Activated CD4-positive, alpha-beta T cell treated with anti-CD3 and anti-CD28 coated beads, Interleukin-2, amount 10 ng/mL, durations not matched to agents 24 days and 14 days (primary cell): ENCODE measurements around the gene FKBP5. TPM values are rescaled to one million over a fixed set of nuclear protein-coding genes. Genes with fewer than 3 reads are reported as not detected.
"Not testable (repeated sequence)": the region's sequence is repeated elsewhere in the genome, so short reads cannot be mapped to it uniquely, and the experiment has no call there.

ENCODE experiments used
- DNase-seq: peaks from one replicate; pipeline ENCODE4 v3.0.0; 2022
- H3K27ac Mint-ChIP-seq: one replicate; pipeline ENCODE4 v1.8.0; 2022; ENCODE audit warnings: mild to moderate bottlenecking, mixed read lengths
- H3K27me3 Mint-ChIP-seq: one replicate; pipeline ENCODE4 v1.8.0; 2022; ENCODE audit warnings: mixed read lengths
- H3K36me3 Mint-ChIP-seq: one replicate; pipeline ENCODE4 v1.8.0; 2022; ENCODE audit warnings: low read depth, mild to moderate bottlenecking, mixed read lengths
- H3K4me1 Mint-ChIP-seq: one replicate; pipeline ENCODE4 v1.8.0; 2021; ENCODE audit warnings: mixed read lengths
- H3K4me3 Mint-ChIP-seq: one replicate; pipeline ENCODE4 v1.8.0; 2022; ENCODE audit warnings: mild to moderate bottlenecking, moderate library complexity, mixed read lengths
- H3K9me3 Mint-ChIP-seq: one replicate; pipeline ENCODE4 v1.8.0; 2021; ENCODE audit warnings: mixed read lengths
- intact Hi-C: fragments of 100-400 bp; cut with micrococcal nuclease; formaldehyde crosslinking; loops from one replicate; pipeline ENCODE4 v1.15.1; 2023
- total RNA-seq: library from RNA; stranded (reverse); gene quantifications from 2 replicates; pipeline ENCODE4 v1.2.3, GENCODE V29; 2022

FKBP5 gene
- total RNA-seq, 1 donor from 2014 or later = 85.1 TPM

DNA sequence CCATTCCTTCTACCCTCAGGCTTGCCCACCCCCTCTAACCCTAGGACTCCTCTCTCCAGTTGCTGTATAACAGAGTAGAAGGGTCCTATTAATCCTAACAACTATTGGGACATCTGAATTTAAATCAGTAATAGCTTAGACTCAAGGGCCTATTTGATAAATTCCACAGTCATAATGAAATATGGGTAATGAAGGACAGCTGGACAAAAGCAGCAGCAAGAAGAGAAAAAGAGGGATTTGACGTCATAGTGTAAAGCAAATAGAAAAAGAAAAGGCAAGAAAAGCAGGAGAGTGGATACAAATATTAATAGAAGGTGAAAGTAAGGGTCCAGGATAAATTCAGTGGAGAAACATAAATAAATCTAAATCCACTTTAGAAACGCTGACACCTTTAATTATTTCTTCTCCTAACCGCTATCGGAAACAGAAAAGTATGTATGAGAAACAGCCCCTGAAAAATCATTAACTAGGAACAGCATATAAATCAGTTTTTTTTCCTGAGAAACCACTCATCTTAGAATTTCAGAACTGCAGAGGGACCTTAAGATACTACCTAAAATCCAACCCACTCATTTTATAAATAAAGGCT lies 12.8 kb downstream of the FKBP5 start:
- no peaks in the 10 kb centered on the region for H3K27me3 Mint-ChIP-seq
- intact Hi-C loops = no loop called here
- no peak for DNase-seq
- H3K36me3 Mint-ChIP-seq = peaks cover 31% of the 10 kb centered on the region
- peaks cover 53% of the 10 kb centered on the region for H3K4me1 Mint-ChIP-seq
- H3K9me3 Mint-ChIP-seq = no peaks in the 10 kb centered on the region
- H3K4me3 Mint-ChIP-seq = no peak overlapping the region
- no peak overlapping the region for H3K27ac Mint-ChIP-seq

- DNase-seq = peak; percentile 52
- Mint-ChIP-seq H3K4me1 (peaks cover 56% of the 10 kb centered on the region), H3K27me3 (no peaks in the 10 kb centered on the region), H3K4me3 (no peak overlapping the region), H3K27ac (no peak overlapping the region), H3K9me3 (no peaks in the 10 kb centered on the region), H3K36me3 (peaks cover 25% of the 10 kb centered on the region)
- intact Hi-C loops = no loop called here
Measured at GRCh38 chr6:35674594-35674993, 14.1 kb downstream of the FKBP5 start.

- intact Hi-C loops = no loop called here
- DNase-seq = peak; percentile 57
- Mint-ChIP-seq H3K4me1 (peaks cover 57% of the 10 kb centered on the region), H3K27ac (peak overlapping the region; percentile 78), H3K36me3 (peaks cover 18% of the 10 kb centered on the region), H3K27me3 (no peaks in the 10 kb centered on the region), H3K9me3 (no peaks in the 10 kb centered on the region), H3K4me3 (peak overlapping the region; percentile 22)
Measured at GRCh38 chr6:35673755-35674154, 15.0 kb downstream of the FKBP5 start.

DNA sequence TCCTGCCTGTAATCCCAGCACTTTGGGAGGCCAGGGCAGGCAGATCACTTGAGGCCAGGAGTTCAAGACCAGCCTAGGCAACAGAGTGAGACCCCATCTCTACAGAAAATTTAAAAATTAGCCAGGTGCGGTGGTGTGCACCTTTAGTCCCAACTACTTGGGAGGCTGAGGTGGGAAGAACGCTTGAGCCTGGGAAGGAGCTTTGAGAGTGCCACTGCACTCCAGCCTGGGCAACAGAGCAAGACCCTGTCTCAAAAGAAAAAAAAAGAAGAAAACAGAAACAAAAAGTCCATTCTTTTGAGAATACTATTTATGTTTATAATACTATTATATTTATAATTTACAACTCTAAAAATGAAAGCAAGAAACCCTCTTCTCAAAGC lies 15.4 kb downstream of the FKBP5 start:
- intact Hi-C loops, H3K4me3 Mint-ChIP-seq, H3K9me3 Mint-ChIP-seq, H3K27me3 Mint-ChIP-seq: not testable (repeated sequence)
- Mint-ChIP-seq H3K4me1 (peaks cover 54% of the 10 kb centered on the region), H3K27ac (peak overlapping the region; percentile 29), H3K36me3 (peaks cover 16% of the 10 kb centered on the region)
- DNase-seq = peak; percentile 52

DNA sequence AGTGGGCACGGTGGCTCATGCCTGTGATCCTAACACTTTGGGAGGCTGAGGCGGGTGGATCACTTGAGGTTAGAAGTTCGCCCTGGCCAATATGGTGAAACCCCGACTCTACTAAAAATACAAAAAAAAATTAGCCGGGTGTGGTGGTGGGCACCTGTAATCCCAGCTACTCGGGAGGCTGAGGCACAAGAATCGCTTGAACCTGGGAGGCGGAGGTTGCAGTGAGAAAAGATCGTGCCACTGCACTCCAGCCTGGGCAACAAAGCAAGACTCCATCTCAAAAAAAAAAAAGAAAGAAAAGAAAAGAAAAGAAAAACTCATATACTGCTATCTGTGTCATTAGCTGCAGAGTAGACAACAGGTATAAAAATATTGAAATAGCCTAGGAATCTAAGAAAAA lies 18.3 kb downstream of the FKBP5 start:
- peak overlapping the region; percentile 37 for H3K27ac Mint-ChIP-seq
- H3K36me3 Mint-ChIP-seq, H3K9me3 Mint-ChIP-seq, intact Hi-C loops, H3K27me3 Mint-ChIP-seq, H3K4me3 Mint-ChIP-seq, DNase-seq: not testable (repeated sequence)
- H3K4me1 Mint-ChIP-seq = peaks cover 42% of the 10 kb centered on the region

GRCh38 chr6:35669451-35670045 lies 19.2 kb downstream of the FKBP5 start:
- no peaks in the 10 kb centered on the region for H3K27me3 Mint-ChIP-seq
- peaks cover 8% of the 10 kb centered on the region for H3K36me3 Mint-ChIP-seq
- peak overlapping the region; percentile 57 for H3K4me3 Mint-ChIP-seq
- DNase-seq = no peak
- intact Hi-C loops = loop anchor here (1.0 to 2.0 kb wide), 6 partner anchors 12 to 67 kb away; no protein-coding TSS in a partner anchor
- peaks cover 35% of the 10 kb centered on the region for H3K4me1 Mint-ChIP-seq
- H3K27ac Mint-ChIP-seq = peak overlapping the region; percentile 73
- no peaks in the 10 kb centered on the region for H3K9me3 Mint-ChIP-seq

DNA sequence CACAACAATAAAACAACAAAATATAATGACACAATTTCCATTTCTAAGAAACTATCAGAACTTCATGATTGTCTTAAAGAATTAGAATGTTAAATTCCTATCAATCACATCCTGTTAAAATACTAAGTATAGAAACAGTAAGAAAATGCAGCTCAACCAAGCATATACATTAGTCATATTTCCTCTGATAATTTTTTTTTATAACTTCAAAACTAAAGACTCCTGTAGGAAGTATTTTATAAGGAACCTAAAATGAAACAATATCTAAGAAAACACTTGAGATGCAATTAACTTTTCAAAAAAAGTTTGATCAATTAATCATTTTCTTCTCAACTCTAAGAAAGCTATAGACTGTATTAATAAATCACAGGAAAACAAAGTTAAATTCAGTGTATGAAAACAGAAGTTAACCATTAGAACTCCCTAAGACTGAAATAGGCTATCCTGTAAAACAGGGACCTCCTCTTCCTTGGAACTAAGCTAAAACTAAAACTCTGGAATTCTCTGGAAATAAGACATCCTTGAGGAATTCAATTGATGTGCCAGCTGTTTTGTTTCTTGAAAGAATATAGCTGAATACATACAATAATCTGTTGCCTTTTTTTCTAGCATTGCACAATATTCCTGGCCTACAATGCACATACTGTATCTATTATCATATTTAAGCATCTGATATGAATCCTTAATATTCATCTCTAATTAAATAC lies 19.8 kb downstream of the FKBP5 start:
- Mint-ChIP-seq H3K36me3 (peaks cover 5% of the 10 kb centered on the region), H3K4me3 (peak overlapping the region; percentile 57), H3K27me3 (no peaks in the 10 kb centered on the region), H3K9me3 (no peaks in the 10 kb centered on the region), H3K27ac (peak overlapping the region; percentile 73), H3K4me1 (peaks cover 29% of the 10 kb centered on the region)
- intact Hi-C loops = loop anchor here (1.0 to 2.0 kb wide), 6 partner anchors 12 to 67 kb away; no protein-coding TSS in a partner anchor
- no peak for DNase-seq

- peak overlapping the region; percentile 94 for H3K27ac Mint-ChIP-seq
- peaks cover 25% of the 10 kb centered on the region for H3K4me1 Mint-ChIP-seq
- H3K36me3 Mint-ChIP-seq = peaks cover 5% of the 10 kb centered on the region
- no peaks in the 10 kb centered on the region for H3K9me3 Mint-ChIP-seq
- intact Hi-C loops = loop anchor here (2.0 kb wide), 4 partner anchors 19 to 65 kb away; no protein-coding TSS in a partner anchor
- peak overlapping the region; percentile 89 for H3K4me3 Mint-ChIP-seq
- no peaks in the 10 kb centered on the region for H3K27me3 Mint-ChIP-seq
- peak; percentile 71 for DNase-seq
Measured at GRCh38 chr6:35668096-35668495, 20.6 kb downstream of the FKBP5 start.

DNA sequence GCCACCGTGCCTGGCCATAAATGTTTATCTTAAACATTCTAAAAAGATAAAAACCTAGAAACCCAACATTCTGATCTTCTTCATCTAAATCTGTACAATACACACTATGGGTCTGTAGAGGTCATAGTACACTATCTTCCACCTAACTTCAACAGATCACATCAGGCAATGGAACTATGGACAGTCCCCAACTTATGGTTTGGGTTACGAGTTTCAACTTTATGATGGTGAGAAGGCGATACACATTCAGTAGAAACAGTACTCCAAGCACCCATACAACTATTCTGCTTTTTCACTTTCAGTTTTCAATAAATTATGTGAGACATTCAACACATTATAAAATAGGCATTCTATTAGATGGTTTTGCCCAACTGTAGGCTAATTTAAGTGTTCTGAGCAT lies 23.1 kb downstream of the FKBP5 start:
- intact Hi-C loops = loop anchor here (2.0 kb wide), 1 partner anchor 15 kb away; no protein-coding TSS in a partner anchor
- no peaks in the 10 kb centered on the region for H3K36me3 Mint-ChIP-seq
- no peak overlapping the region for H3K27ac Mint-ChIP-seq
- H3K9me3 Mint-ChIP-seq = no peaks in the 10 kb centered on the region
- no peak overlapping the region for H3K4me3 Mint-ChIP-seq
- no peak for DNase-seq
- peaks cover 20% of the 10 kb centered on the region for H3K4me1 Mint-ChIP-seq
- H3K27me3 Mint-ChIP-seq = no peaks in the 10 kb centered on the region

GRCh38 chr6:35664945-35665344 lies 23.8 kb downstream of the FKBP5 start:
- intact Hi-C loops = loop anchor here (2.0 kb wide), 1 partner anchor 16 kb away; no protein-coding TSS in a partner anchor
- H3K4me1 Mint-ChIP-seq = peaks cover 16% of the 10 kb centered on the region

GRCh38 chr6:35663447-35664235 lies 25.1 kb downstream of the FKBP5 start:
- Mint-ChIP-seq H3K4me3 (no peak overlapping the region), H3K36me3 (no peaks in the 10 kb centered on the region), H3K4me1 (peaks cover 8% of the 10 kb centered on the region), H3K27me3 (no peaks in the 10 kb centered on the region), H3K27ac (no peak overlapping the region), H3K9me3 (no peaks in the 10 kb centered on the region)
- intact Hi-C loops = loop anchor here (2.0 kb wide), 1 partner anchor 17 kb away; no protein-coding TSS in a partner anchor
- peak; percentile 71 for DNase-seq

More at GRCh38 chr6:35664945-35665344, 23.8 kb downstream of the FKBP5 start:
- H3K36me3 Mint-ChIP-seq = no peaks in the 10 kb centered on the region
- no peaks in the 10 kb centered on the region for H3K27me3 Mint-ChIP-seq
- peak; percentile 60 for DNase-seq
- H3K9me3 Mint-ChIP-seq = no peaks in the 10 kb centered on the region
- H3K4me3 Mint-ChIP-seq = no peak overlapping the region
- no peak overlapping the region for H3K27ac Mint-ChIP-seq

DNA sequence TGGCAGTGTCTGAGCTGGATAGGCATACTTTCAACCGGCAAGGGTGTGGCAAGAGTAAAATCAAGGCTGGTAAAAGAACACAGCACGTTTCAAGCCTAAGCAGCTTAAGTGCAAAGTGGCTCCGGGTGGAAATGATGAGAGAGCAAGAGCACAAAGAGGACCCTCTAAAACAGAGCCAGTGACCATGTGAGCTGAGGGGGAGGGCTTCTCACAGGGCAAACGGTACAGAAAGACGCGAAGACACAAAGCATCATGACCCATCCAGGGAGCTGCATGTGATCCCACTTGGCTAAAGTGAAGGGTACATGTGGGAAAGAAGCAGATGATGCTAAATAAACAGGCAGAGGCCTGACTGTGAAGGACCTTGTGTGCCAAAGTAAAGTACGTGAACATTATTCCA lies 25.7 kb downstream of the FKBP5 start:
- H3K36me3 Mint-ChIP-seq = no peaks in the 10 kb centered on the region
- intact Hi-C loops = no loop called here
- H3K27me3 Mint-ChIP-seq = no peaks in the 10 kb centered on the region
- peak; percentile 61 for DNase-seq
- H3K9me3 Mint-ChIP-seq = no peaks in the 10 kb centered on the region
- H3K27ac Mint-ChIP-seq = no peak overlapping the region
- no peak overlapping the region for H3K4me3 Mint-ChIP-seq
- H3K4me1 Mint-ChIP-seq = peaks cover 6% of the 10 kb centered on the region

DNA sequence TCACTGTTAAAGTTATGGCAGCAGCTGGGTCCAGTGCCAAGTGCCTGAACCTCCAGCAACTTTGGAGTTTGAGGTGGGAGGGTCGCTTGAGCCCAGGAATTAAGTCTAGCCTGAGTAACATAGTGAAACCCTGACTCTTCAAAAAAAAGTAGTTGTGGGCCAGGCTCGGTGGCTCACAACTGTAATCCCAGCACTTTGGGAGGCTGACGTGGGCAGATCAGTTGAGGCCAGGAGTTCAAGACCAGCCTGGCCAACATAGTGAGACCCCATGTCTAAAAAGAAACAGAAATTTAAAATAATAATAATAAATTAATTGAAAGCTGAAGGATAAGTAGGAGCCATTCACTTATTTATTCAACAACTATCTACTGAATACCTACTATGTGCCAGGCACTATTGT lies 33.8 kb downstream of the FKBP5 start:
- intact Hi-C loops = no loop called here
- no peak for DNase-seq
- no peaks in the 10 kb centered on the region for H3K9me3 Mint-ChIP-seq
- H3K27me3 Mint-ChIP-seq = no peaks in the 10 kb centered on the region
- no peak overlapping the region for H3K27ac Mint-ChIP-seq
- peaks cover 9% of the 10 kb centered on the region for H3K4me1 Mint-ChIP-seq
- no peak overlapping the region for H3K4me3 Mint-ChIP-seq
- H3K36me3 Mint-ChIP-seq = peaks cover 9% of the 10 kb centered on the region
